GM18909 (cell line): Measurements from ENCODE around the gene KIF5C.

Experiments used
- ATAC-seq: cut with Tn5 transposase; IDR thresholded peaks from one replicate; pipeline ENCODE4 v1.9.1; 2021; ENCODE audit warnings: mild to moderate bottlenecking; ENCODE audit not compliant: unreplicated experiment, poor library complexity

Gene KIF5C

GRCh38 chr2:148922062-148922461, 47.0 kb downstream of the KIF5C start:
- ATAC-seq, result no peak

- no peak for ATAC-seq
Measured at GRCh38 chr2:148922776-148923475, 47.9 kb downstream of the KIF5C start.

GRCh38 chr2:148924514-148925178, 49.6 kb downstream of the KIF5C start:
- ATAC-seq, result no peak

- peak; percentile 92 for ATAC-seq
Measured at GRCh38 chr2:148926291-148926961, 51.4 kb downstream of the KIF5C start.

GRCh38 chr2:148926981-148927401, 52.0 kb downstream of the KIF5C start:
- ATAC-seq, result peak; percentile 60

GRCh38 chr2:148928395-148928794, 53.4 kb downstream of the KIF5C start:
- no peak for ATAC-seq

GRCh38 chr2:148930046-148930775, 55.2 kb downstream of the KIF5C start:
- no peak for ATAC-seq

GRCh38 chr2:148932536-148932935, 57.5 kb downstream of the KIF5C start:
- no peak for ATAC-seq

- no peak for ATAC-seq
Measured at GRCh38 chr2:148933456-148933855, 58.4 kb downstream of the KIF5C start.

- ATAC-seq, result no peak
Measured at GRCh38 chr2:148935791-148936190, 60.8 kb downstream of the KIF5C start.

GRCh38 chr2:148936857-148937450, 61.9 kb downstream of the KIF5C start:
- no peak for ATAC-seq

GRCh38 chr2:148939271-148939670, 64.2 kb downstream of the KIF5C start:
- ATAC-seq, result no peak

- ATAC-seq, result no peak
Measured at GRCh38 chr2:148943097-148943496, 68.1 kb downstream of the KIF5C start.

- no peak for ATAC-seq
Measured at GRCh38 chr2:148944536-148944935, 69.5 kb downstream of the KIF5C start.

GRCh38 chr2:148947299-148947698, 72.3 kb downstream of the KIF5C start:
- no peak for ATAC-seq

GRCh38 chr2:148948868-148949267, 73.8 kb downstream of the KIF5C start:
- no peak for ATAC-seq

GRCh38 chr2:148949348-148949747, 74.3 kb downstream of the KIF5C start:
- no peak for ATAC-seq

- ATAC-seq, result no peak
Measured at GRCh38 chr2:148952621-148953020, 77.6 kb downstream of the KIF5C start.

- ATAC-seq, result no peak
Measured at GRCh38 chr2:148953426-148953825, 78.4 kb downstream of the KIF5C start.

- ATAC-seq, result no peak
Measured at GRCh38 chr2:148954536-148954935, 79.5 kb downstream of the KIF5C start.
